ENCODE results near the gene PTH2. TPM values are rescaled to one million over a fixed set of nuclear protein-coding genes. Genes with fewer than 3 reads are reported as not detected.

Gene PTH2
- polyA plus RNA-seq, 3 donors = not detected

DNA sequence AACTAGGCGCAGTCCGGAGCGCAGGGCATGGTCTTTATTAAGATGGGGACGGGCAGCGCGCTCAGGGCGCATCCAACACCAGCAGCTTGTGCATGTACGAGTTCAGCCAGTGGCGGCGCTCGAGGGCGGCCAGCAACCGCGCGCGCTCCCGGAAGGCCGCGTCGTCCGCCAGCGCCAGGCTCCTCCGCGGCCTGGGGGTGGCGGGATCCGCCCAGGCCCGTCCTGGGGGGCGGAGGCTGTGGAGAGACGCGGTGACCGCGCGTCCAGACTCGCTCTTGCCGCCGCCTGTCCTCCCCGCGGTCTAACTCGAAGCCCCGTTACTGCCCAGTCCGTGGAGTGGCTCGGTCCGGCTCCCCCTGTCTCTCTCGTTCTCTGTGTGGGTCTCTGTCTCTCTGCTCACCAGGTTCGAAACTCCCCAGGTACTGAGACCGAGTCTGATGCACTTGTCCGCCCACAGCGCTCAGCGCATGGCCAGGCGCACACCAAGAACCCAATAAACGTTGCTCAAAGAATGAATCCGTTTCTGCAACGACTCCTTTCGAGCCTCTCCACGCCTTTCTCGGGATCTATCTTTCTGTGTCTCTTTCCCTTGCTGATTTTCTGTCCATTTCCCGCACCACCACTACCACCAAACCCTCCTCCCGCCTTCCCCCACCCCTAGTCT lies 702 bp downstream of the PTH2 start:
- Mint-ChIP-seq H3K9me3 (peaks cover 0 to 30% (median 16%) of the 10 kb centered on the region in 7 donors), H3K36me3 (peaks cover 0 to 29% of the 10 kb centered on the region in 2 donors), H3K4me3 (peak overlapping the region; percentile 73 to 92), H3K4me1 (peaks cover 38% of the 10 kb centered on the region), H3K27me3 (ENCODE audit: low read depth in 3 of 3) (peaks cover 84 to 93% (median 90%) of the 10 kb centered on the region in 3 donors), H3K27ac (no peak overlapping the region)
- no peak overlapping the region for H3K9ac ChIP-seq (ENCODE audit: insufficient read depth, low read length, poor library complexity, severe bottlenecking)
- H3K27ac ChIP-seq (ENCODE audit: low read depth in 1 of 2, low read length in 2 of 2) = no peak overlapping the region
- intact Hi-C loops (cut with micrococcal nuclease) = loop anchor here in 1 of 2 donors (10.0 kb wide), 1 partner anchor 48 kb away; no protein-coding TSS in a partner anchor
- H3K27me3 ChIP-seq (ENCODE audit: control insufficient read depth in 2 of 2, insufficient read depth in 2 of 2, low read length in 2 of 2) = peaks cover 71 to 83% of the 10 kb centered on the region in 2 donors
- peak overlapping the region; percentile 63 for H3K4me2 ChIP-seq (replicated peaks; ENCODE audit: extremely low read depth, low read length, poor library complexity, severe bottlenecking)
- H3K4me1 ChIP-seq (ENCODE audit: control insufficient read depth in 1 of 2, insufficient read depth in 2 of 2, low read length in 2 of 2) = peaks cover 13 to 21% of the 10 kb centered on the region in 2 donors
- peak overlapping the region in 2 of 3 experiments; percentile 5 to 63 for H3K4me3 ChIP-seq (replicated peaks in 1 of 3; ENCODE audit: low read depth in 2 of 3, low read length in 3 of 3)
- H3K79me2 ChIP-seq (ENCODE audit: insufficient read depth, low read length) = no peaks in the 10 kb centered on the region
- DNase-seq = peak in 2 of 3 donors; percentile 22 to 33
- H3K36me3 ChIP-seq (replicated peaks in 1 of 2; ENCODE audit: control insufficient read depth in 1 of 2, insufficient read depth in 2 of 2, low read length in 2 of 2) = no peaks in the 10 kb centered on the region
- H2AFZ ChIP-seq (ENCODE audit: insufficient read depth, low read depth, low read length, poor library complexity, severe bottlenecking) = peak overlapping the region; percentile 63
- H3K9me3 ChIP-seq (replicated peaks in 1 of 2; ENCODE audit: control insufficient read depth in 1 of 2, insufficient read depth in 1 of 2, low read length in 2 of 2) = peaks cover 0 to 41% of the 10 kb centered on the region in 2 donors
- TF ChIP-seq, protein P1, sequence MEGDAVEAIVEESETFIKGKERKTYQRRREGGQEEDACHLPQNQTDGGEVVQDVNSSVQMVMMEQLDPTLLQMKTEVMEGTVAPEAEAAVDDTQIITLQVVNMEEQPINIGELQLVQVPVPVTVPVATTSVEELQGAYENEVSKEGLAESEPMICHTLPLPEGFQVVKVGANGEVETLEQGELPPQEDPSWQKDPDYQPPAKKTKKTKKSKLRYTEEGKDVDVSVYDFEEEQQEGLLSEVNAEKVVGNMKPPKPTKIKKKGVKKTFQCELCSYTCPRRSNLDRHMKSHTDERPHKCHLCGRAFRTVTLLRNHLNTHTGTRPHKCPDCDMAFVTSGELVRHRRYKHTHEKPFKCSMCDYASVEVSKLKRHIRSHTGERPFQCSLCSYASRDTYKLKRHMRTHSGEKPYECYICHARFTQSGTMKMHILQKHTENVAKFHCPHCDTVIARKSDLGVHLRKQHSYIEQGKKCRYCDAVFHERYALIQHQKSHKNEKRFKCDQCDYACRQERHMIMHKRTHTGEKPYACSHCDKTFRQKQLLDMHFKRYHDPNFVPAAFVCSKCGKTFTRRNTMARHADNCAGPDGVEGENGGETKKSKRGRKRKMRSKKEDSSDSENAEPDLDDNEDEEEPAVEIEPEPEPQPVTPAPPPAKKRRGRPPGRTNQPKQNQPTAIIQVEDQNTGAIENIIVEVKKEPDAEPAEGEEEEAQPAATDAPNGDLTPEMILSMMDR (IDR thresholded peaks at IDR 0.05) = peak; percentile 48
- 3% methylated on average over 58 of the region's 58 CpGs for whole genome bisulfite sequencing (ENCODE audit: insufficient coverage)
- no peaks in the 10 kb centered on the region for H4K20me1 ChIP-seq (ENCODE audit: insufficient read depth, low read length)

DNA sequence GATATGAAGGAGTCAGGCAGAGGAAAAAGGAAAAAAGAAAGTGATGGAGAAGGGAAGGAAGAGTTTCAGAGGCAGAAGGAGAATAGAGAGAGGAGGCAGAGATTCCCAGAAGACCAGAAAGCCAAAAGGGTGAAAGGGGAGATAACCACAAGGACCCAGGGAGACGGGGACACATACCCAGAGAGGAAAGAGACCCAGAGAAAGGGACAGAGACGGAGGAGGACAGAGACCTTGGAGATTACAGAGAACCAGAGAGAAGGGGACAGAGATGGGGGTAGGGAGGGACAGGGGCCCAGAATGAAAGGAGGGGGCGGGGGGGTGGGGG lies 1.4 kb downstream of the PTH2 start:
- Histone ChIP-seq H2AFZ (ENCODE audit: insufficient read depth, low read depth, low read length, poor library complexity, severe bottlenecking) (no peak overlapping the region), H3K9ac (ENCODE audit: insufficient read depth, low read length, poor library complexity, severe bottlenecking) (no peak overlapping the region), H3K4me1 (ENCODE audit: control insufficient read depth in 1 of 2, insufficient read depth in 2 of 2, low read length in 2 of 2) (peaks cover 13 to 21% of the 10 kb centered on the region in 2 donors), H4K20me1 (ENCODE audit: insufficient read depth, low read length) (no peaks in the 10 kb centered on the region), H3K4me3 (replicated peaks in 1 of 3; ENCODE audit: low read depth in 2 of 3, low read length in 3 of 3) (no peak overlapping the region), H3K36me3 (replicated peaks in 1 of 2; ENCODE audit: control insufficient read depth in 1 of 2, insufficient read depth in 2 of 2, low read length in 2 of 2) (no peaks in the 10 kb centered on the region), H3K4me2 (replicated peaks; ENCODE audit: extremely low read depth, low read length, poor library complexity, severe bottlenecking) (no peak overlapping the region), H3K27me3 (ENCODE audit: control insufficient read depth in 2 of 2, insufficient read depth in 2 of 2, low read length in 2 of 2) (peaks cover 65 to 76% of the 10 kb centered on the region in 2 donors), H3K79me2 (ENCODE audit: insufficient read depth, low read length) (no peaks in the 10 kb centered on the region), H3K27ac (ENCODE audit: low read depth in 1 of 2, low read length in 2 of 2) (no peak overlapping the region), H3K9me3 (replicated peaks in 1 of 2; ENCODE audit: control insufficient read depth in 1 of 2, insufficient read depth in 1 of 2, low read length in 2 of 2) (peaks cover 0 to 35% of the 10 kb centered on the region in 2 donors)
- TF ChIP-seq, protein P1 (IDR thresholded peaks at IDR 0.05) = no peak
- peaks cover 39% of the 10 kb centered on the region for H3K4me1 Mint-ChIP-seq
- H3K36me3 Mint-ChIP-seq = peaks cover 0 to 24% of the 10 kb centered on the region in 2 donors
- intact Hi-C loops (cut with micrococcal nuclease) = loop anchor here in 1 of 2 donors (10.0 kb wide), 1 partner anchor 47 kb away; no protein-coding TSS in a partner anchor
- peak overlapping the region in 1 of 2 donors; percentile 90 for H3K4me3 Mint-ChIP-seq
- H3K9me3 Mint-ChIP-seq = peaks cover 0 to 25% (median 13%) of the 10 kb centered on the region in 7 donors
- no CpG with 5 or more reads among the region's 3 CpGs for WGBS (ENCODE audit: insufficient coverage)
- peaks cover 77 to 86% (median 83%) of the 10 kb centered on the region in 3 donors for H3K27me3 Mint-ChIP-seq (ENCODE audit: low read depth in 3 of 3)
- no peak for DNase-seq
- H3K27ac Mint-ChIP-seq = no peak overlapping the region
